B cell (primary cell): Measurements from ENCODE around the gene RPRD1B. TPM values are rescaled to one million over a fixed set of nuclear protein-coding genes. Genes with fewer than 3 reads are reported as not detected.

Source experiments
- ATAC-seq: fragments of 200-7000 bp; cut with Tn5 transposase; one replicate; pipeline ENCODE4 v1.10.0; 2021; ENCODE audit warnings: low read depth, mild to moderate bottlenecking, moderate number of reproducible peaks, moderate library complexity
- CTCF ChIA-PET: fragments of 350-600 bp; sonication (Branson Sonifier 250); formaldehyde crosslinking; loops from one replicate; lab custom pipeline; 2021; ENCODE audit warnings: antibody characterized with exemption, inconsistent platforms; lab: Charles Lee
- POLR2A ChIA-PET: fragments of 350-600 bp; sonication (Branson Sonifier 250); formaldehyde crosslinking; loops from one replicate; lab custom pipeline; 2021; ENCODE audit warnings: antibody characterized with exemption; lab: Charles Lee
- DNase-seq: peaks from one replicate; pipeline ENCODE4 v3.0.0; 2013
- H2AFZ ChIP-seq: 2 replicates; pipeline ENCODE4 v1.6.1; 2012; ENCODE audit warnings: mild to moderate bottlenecking, low read depth, low read length; ENCODE audit not compliant: insufficient read depth, poor library complexity, severe bottlenecking
- H3K27ac ChIP-seq, 2 donors: 1 replicate in 1 of 2; 2 replicates in 1 of 2; pipeline ENCODE4 v1.5.1; 2012 to 2013; ENCODE audit warnings: low read length in 2 of 2, mild to moderate bottlenecking in 2 of 2, moderate library complexity in 1 of 2
- H3K27me3 ChIP-seq, 4 experiments: fragments of 200-600 bp in 1 of 4; sonication (generic) in 1 of 4; replicated peaks in 1 of 4; 1 replicate in 2 of 4; 2 replicates in 2 of 4; pipeline versions ENCODE4 v1.6.1 to v1.7.0; 2013 to 2016; ENCODE audit warnings: low read length in 3 of 4, mild to moderate bottlenecking in 2 of 4, mixed read lengths in 1 of 4, moderate library complexity in 1 of 4; ENCODE audit not compliant: insufficient read depth in 4 of 4, control insufficient read depth in 3 of 4; ENCODE audit errors: control extremely low read depth in 1 of 4
- H3K36me3 ChIP-seq, 2 experiments: replicated peaks in 1 of 2; 1 replicate in 1 of 2; 2 replicates in 1 of 2; pipeline versions ENCODE4 v1.6.1 to v1.7.1; 2013; ENCODE audit warnings: low read length in 1 of 2; ENCODE audit not compliant: insufficient read depth in 2 of 2, control insufficient read depth in 1 of 2; ENCODE audit errors: control extremely low read depth in 1 of 2, extremely low read depth in 1 of 2
- H3K4me1 ChIP-seq, 2 donors: fragments of 200-600 bp in 1 of 2; sonication (generic) in 1 of 2; 1 replicate in 1 of 2; 2 replicates in 1 of 2; pipeline versions ENCODE4 v1.5.1 to v1.6.1; 2013 to 2017; ENCODE audit warnings: low read length in 2 of 2; ENCODE audit not compliant: control insufficient read depth in 2 of 2, insufficient read depth in 2 of 2
- H3K4me2 ChIP-seq: replicated peaks from 2 replicates; pipeline ENCODE3; 2012; ENCODE audit warnings: mild to moderate bottlenecking, low read depth, low read length; ENCODE audit not compliant: poor library complexity, severe bottlenecking
- H3K4me3 ChIP-seq, 5 experiments: fragments of 200-600 bp in 1 of 5; sonication (generic) in 1 of 5; 1 replicate in 3 of 5; 2 replicates in 2 of 5; pipeline versions ENCODE4 v1.5.1 to v1.7.0; 2011 to 2016; ENCODE audit warnings: low read length in 4 of 5, mild to moderate bottlenecking in 4 of 5, low read depth in 2 of 5, control low read depth in 1 of 5, moderate library complexity in 1 of 5; ENCODE audit not compliant: insufficient read depth in 1 of 5; ENCODE audit errors: control extremely low read depth in 1 of 5, extremely low read depth in 1 of 5
- H3K79me2 ChIP-seq: fragments of 200-600 bp; sonication (generic); one replicate; pipeline ENCODE4 v1.6.0; 2016; ENCODE audit warnings: low read length; ENCODE audit not compliant: control insufficient read depth, insufficient read depth
- H3K9ac ChIP-seq: fragments of 200-600 bp; sonication (generic); 2 replicates; pipeline ENCODE4 v1.6.1; 2017; ENCODE audit warnings: mild to moderate bottlenecking, low read length, moderate library complexity
- H3K9me3 ChIP-seq, 3 donors: one replicate each; pipeline versions ENCODE4 v1.6.1 to v1.7.1; 2013; ENCODE audit warnings: low read length in 2 of 3; ENCODE audit not compliant: control insufficient read depth in 2 of 3, insufficient read depth in 1 of 3; ENCODE audit errors: control extremely low read depth in 1 of 3
- H4K20me1 ChIP-seq: 2 replicates; pipeline ENCODE4 v1.6.0; 2012; ENCODE audit warnings: mild to moderate bottlenecking, low read length; ENCODE audit not compliant: insufficient read depth, control insufficient read depth, poor library complexity, severe bottlenecking
- H3K27ac Mint-ChIP-seq: one replicate; pipeline ENCODE4 v1.8.0; 2021; ENCODE audit warnings: mixed read lengths
- H3K27me3 Mint-ChIP-seq: one replicate; pipeline ENCODE4 v1.8.0; 2021; ENCODE audit warnings: mixed read lengths
- H3K4me1 Mint-ChIP-seq: one replicate; pipeline ENCODE4 v1.8.0; 2021; ENCODE audit warnings: mixed read lengths
- H3K4me3 Mint-ChIP-seq: one replicate; pipeline ENCODE4 v1.8.0; 2021; ENCODE audit warnings: mixed read lengths
- H3K9me3 Mint-ChIP-seq: one replicate; pipeline ENCODE4 v1.8.0; 2022; ENCODE audit warnings: mixed read lengths; ENCODE audit not compliant: insufficient read depth
- EZH2 ChIP-seq: IDR thresholded peaks from 2 replicates; pipeline ENCODE4 v1.6.1; 2012; ENCODE audit warnings: borderline replicate concordance, low read depth, mild to moderate bottlenecking, moderate library complexity, low read length; ENCODE audit not compliant: insufficient read depth, poor library complexity, severe bottlenecking
- WGBS: methylation state at CpG from one replicate; pipeline ENCODE4 v1.1.5; 2013; ENCODE audit warnings: missing lambda C conversion rate; ENCODE audit not compliant: insufficient coverage; 5-methylcytosine and 5-hydroxymethylcytosine counted together
- intact Hi-C: fragments of 100-400 bp; cut with micrococcal nuclease; formaldehyde crosslinking; loops from one replicate; pipeline ENCODE4 v1.10.0; 2022
- polyA plus RNA-seq: library from polyadenylated mRNA; depleted of rRNA; stranded (reverse); fragments of >200 nt; gene quantifications from 2 replicates; pipeline ENCODE4 v1.2.3, GENCODE V29; 2012
- total RNA-seq, 2 donors: library from RNA; stranded (reverse); fragments of 120-200 nt in 1 of 2; gene quantifications; 1 replicate in 1 of 2; 2 replicates in 1 of 2; pipeline versions ENCODE4 v1.2.3 to v1.2.4, GENCODE V29; 2013 to 2022
- TF ChIP-seq, protein P1 (sequence below): fragments of 200-600 bp; IDR thresholded peaks from one replicate; pipeline ENCODE4 v1.8.0; 2022; ENCODE audit warnings: antibody characterized with exemption, mild to moderate bottlenecking

Gene RPRD1B
- total and polyA plus RNA-seq, 2 donors (not counting 1 experiment from before 2014, with no cell fraction given): 6.0 to 54.9 TPM

DNA sequence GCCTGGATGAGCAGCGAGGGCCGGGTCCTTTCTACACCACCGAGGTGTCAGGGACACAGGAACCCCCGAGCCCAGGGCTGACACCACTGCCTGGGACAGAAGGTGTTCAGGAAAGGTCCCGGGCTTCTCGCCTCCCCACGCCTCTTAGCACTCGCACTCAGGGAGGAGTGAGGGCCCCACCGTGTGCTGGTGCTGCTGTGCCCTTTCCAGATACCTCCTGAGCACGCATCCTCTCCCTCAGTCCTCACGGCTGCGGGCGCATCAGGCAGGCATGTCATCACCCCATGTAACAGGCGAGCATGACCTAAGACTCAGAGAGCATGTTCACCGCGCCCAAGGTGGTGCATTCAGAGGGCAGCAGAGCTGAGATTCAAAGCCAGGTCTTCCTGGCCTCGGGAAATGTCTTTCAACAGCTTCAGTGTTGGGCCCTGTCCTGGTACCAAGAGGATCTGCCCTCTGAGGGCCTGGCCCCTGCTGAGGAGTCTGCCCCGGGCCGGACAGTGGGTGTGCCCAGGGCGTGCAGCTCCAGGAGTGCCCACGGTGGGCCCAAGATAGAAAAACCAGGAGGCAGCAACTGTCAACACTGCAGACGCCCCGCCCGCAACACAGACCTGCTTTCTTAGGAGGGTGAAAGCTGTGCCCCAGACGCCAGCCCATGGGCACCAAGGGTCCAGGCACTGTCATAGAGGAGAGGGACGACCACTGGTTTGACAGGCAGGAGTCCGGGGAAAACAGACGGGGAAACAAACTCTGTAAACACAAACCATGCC is 102.3 kb downstream of the RPRD1B start:
- Histone ChIP-seq H3K9me3 (no peaks in the 10 kb centered on the region), H3K79me2 (no peaks in the 10 kb centered on the region), H3K9ac (no peak overlapping the region), H3K27ac (no peak overlapping the region), H3K36me3 (no peaks in the 10 kb centered on the region), H4K20me1 (no peaks in the 10 kb centered on the region), H3K4me1 (no peaks in the 10 kb centered on the region), H3K4me2 (no peak overlapping the region), H2AFZ (no peak overlapping the region), H3K4me3 (no peak overlapping the region), H3K27me3 (no peaks in the 10 kb centered on the region)
- no peak for TF ChIP-seq EZH2
- TF ChIP-seq, protein P1, sequence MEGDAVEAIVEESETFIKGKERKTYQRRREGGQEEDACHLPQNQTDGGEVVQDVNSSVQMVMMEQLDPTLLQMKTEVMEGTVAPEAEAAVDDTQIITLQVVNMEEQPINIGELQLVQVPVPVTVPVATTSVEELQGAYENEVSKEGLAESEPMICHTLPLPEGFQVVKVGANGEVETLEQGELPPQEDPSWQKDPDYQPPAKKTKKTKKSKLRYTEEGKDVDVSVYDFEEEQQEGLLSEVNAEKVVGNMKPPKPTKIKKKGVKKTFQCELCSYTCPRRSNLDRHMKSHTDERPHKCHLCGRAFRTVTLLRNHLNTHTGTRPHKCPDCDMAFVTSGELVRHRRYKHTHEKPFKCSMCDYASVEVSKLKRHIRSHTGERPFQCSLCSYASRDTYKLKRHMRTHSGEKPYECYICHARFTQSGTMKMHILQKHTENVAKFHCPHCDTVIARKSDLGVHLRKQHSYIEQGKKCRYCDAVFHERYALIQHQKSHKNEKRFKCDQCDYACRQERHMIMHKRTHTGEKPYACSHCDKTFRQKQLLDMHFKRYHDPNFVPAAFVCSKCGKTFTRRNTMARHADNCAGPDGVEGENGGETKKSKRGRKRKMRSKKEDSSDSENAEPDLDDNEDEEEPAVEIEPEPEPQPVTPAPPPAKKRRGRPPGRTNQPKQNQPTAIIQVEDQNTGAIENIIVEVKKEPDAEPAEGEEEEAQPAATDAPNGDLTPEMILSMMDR: no peak
- 94% methylated on average over 28 of the region's 28 CpGs for whole genome bisulfite sequencing
- Mint-ChIP-seq H3K9me3 (no peaks in the 10 kb centered on the region), H3K4me3 (no peak overlapping the region), H3K27ac (no peak overlapping the region), H3K4me1 (no peaks in the 10 kb centered on the region), H3K27me3 (no peaks in the 10 kb centered on the region)
- CTCF ChIA-PET: no interaction called here
- DNase-seq (no peak), ATAC-seq (no peak)
- POLR2A ChIA-PET: interaction anchor here (0.7 kb wide), 2 partner anchors 7 to 59 kb away, joined by 3 to 4 read pairs; no protein-coding TSS in a partner anchor
- intact Hi-C loops: no loop called here

DNA sequence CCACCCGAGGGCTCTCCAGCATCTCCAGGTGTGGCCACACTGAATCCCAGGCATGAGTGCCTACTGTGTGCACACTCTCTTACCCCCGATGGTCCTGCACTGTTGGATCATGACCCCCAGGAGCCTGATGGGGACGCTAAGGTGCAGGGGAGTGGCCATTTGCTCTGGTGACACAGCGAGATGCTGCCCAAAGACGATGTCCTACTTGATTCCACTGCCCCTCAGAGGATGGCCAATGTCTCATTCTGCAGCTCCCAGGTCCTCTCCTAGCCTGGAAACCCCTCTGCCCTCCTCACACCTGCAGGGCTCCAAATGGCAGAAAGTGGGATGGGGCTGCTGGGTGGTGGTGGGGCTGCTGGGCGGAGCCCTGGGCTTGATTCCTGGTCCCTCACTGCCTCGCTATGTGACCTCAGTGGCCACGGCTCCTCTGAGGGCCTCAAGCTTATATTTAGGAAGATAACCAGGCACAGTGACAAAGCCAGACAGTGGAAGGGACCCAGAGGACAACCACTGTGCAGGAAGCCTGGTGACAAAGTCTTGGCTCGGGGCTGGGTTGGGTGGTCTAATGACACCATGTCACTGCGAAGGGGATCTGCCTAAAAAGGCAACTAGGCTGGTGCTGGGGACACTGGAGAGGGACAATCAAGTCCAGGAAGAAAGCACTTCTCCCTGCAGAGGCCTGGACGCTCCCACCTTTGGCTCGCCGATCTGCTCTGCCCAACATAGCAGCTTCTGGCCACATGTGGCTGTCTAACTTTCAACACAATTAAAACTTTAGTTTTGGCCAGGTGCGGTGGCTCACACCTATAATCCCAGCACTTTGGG is 103.1 kb downstream of the RPRD1B start:
- no peak for TF ChIP-seq EZH2
- TF ChIP-seq, protein P1: no peak
- POLR2A ChIA-PET: interaction anchor here (0.7 kb wide), 2 partner anchors 8 to 60 kb away, joined by 3 to 4 read pairs; no protein-coding TSS in a partner anchor
- no peak overlapping the region for H3K9ac ChIP-seq
- 96% methylated on average over 13 of the region's 14 CpGs for WGBS
- Mint-ChIP-seq H3K4me3 (no peak overlapping the region), H3K9me3 (no peaks in the 10 kb centered on the region), H3K4me1 (no peaks in the 10 kb centered on the region), H3K27ac (no peak overlapping the region), H3K27me3 (no peaks in the 10 kb centered on the region)
- ATAC-seq (no peak), DNase-seq (no peak)
- no peak overlapping the region for H3K4me3 ChIP-seq
- intact Hi-C loops: no loop called here
- H3K27me3 ChIP-seq: no peaks in the 10 kb centered on the region
- no peak overlapping the region for H3K27ac ChIP-seq
- H3K4me2 ChIP-seq: no peak overlapping the region
- H3K4me1 ChIP-seq: no peaks in the 10 kb centered on the region
- no peak overlapping the region for H2AFZ ChIP-seq
- no peaks in the 10 kb centered on the region for H3K36me3 ChIP-seq
- H3K79me2 ChIP-seq: no peaks in the 10 kb centered on the region
- H3K9me3 ChIP-seq: no peaks in the 10 kb centered on the region
- CTCF ChIA-PET: no interaction called here
- no peaks in the 10 kb centered on the region for H4K20me1 ChIP-seq
